Stimulated activated CD4-positive, alpha-beta T cell treated with anti-CD3 and anti-CD28 coated beads, Interleukin-1b, Interleukin-23, amount 100 ng/mL, for 48 hours (primary cell): ENCODE measurements around the gene GAD1.
A peak's percentile ranks its signal among the peaks of the same experiment; 100 is the strongest.

ENCODE experiments used
- DNase-seq: peaks from one replicate; pipeline ENCODE4 v3.0.0-alpha.2; 2020

The GAD1 gene

GRCh38 chr2:170816504-170817092 is at the start of gene GAD1:
GAD1 (plus strand) TSS chr2:170816887; CDS start chr2:170818592, 1,705 bp downstream.
- DNase-seq = peak; percentile 74

GRCh38 chr2:170770008-170770605 is 46.6 kb upstream of the GAD1 start, which contains the start of gene ERICH2:
ERICH2 (plus strand) TSS chr2:170770378; CDS start chr2:170770682, 304 bp downstream.
- DNase-seq = peak; percentile 26

- DNase-seq = peak; percentile 62
Observed at GRCh38 chr2:170770606-170771420, 45.9 kb upstream of the GAD1 start.

- DNase-seq = no peak
Observed at GRCh38 chr2:170771421-170771937, 45.2 kb upstream of the GAD1 start.

GRCh38 chr2:170772295-170772694 is 44.4 kb upstream of the GAD1 start:
- DNase-seq = no peak

GRCh38 chr2:170774074-170774473 is 42.6 kb upstream of the GAD1 start:
- no peak for DNase-seq

GRCh38 chr2:170778900-170779299 is 37.8 kb upstream of the GAD1 start:
- no peak for DNase-seq

- no peak for DNase-seq
Observed at GRCh38 chr2:170779304-170779703, 37.4 kb upstream of the GAD1 start.

- DNase-seq = no peak
Observed at GRCh38 chr2:170782673-170783072, 34.0 kb upstream of the GAD1 start.

- no peak for DNase-seq
Observed at GRCh38 chr2:170783549-170783948, 33.1 kb upstream of the GAD1 start.

- no peak for DNase-seq
Observed at GRCh38 chr2:170798996-170799395, 17.7 kb upstream of the GAD1 start.

- no peak for DNase-seq
Observed at GRCh38 chr2:170806548-170806947, 10.1 kb upstream of the GAD1 start.

GRCh38 chr2:170812710-170813600 is 3.7 kb upstream of the GAD1 start:
- no peak for DNase-seq

GRCh38 chr2:170813611-170814532 is 2.8 kb upstream of the GAD1 start:
- DNase-seq = no peak

- DNase-seq = no peak
Observed at GRCh38 chr2:170814533-170815230, 2.0 kb upstream of the GAD1 start.

GRCh38 chr2:170815311-170815710 is 1.4 kb upstream of the GAD1 start:
- no peak for DNase-seq

GRCh38 chr2:170815746-170816503 is 762 bp upstream of the GAD1 start:
- peak; percentile 71 for DNase-seq

- peak; percentile 23 for DNase-seq
Observed at GRCh38 chr2:170817093-170818035, 677 bp downstream of the GAD1 start.
